K562 treated with DMSO at 1 percent for 24 hours (cell line): ENCODE results near the gene AQP2. TPM values are rescaled to one million over a fixed set of nuclear protein-coding genes. Genes with fewer than 3 reads are reported as not detected.

Experiments
- total RNA-seq: library from RNA; unstranded; fragments of 300-600 nt; gene quantifications from 2 replicates; pipeline ENCODE4 v1.2.3, GENCODE V29; 2022; ENCODE audit warnings: low read depth; ENCODE audit not compliant: insufficient read depth

AQP2 gene
- total RNA-seq = not detected in 2 replicates

GRCh38 chr12:49950273-49951251 is at the start of gene AQP2:
AQP2 (plus strand) TSS chr12:49950737; CDS start chr12:49950831, 94 bp downstream.

GRCh38 chr12:49903700-49904423 is 46.7 kb upstream of the AQP2 start, which contains the start of gene FAIM2:
FAIM2 (minus strand) TSS chr12:49903900; CDS start chr12:49903792, 108 bp downstream.

GRCh38 chr12:49961111-49961922 is 10.8 kb downstream of the AQP2 start, which contains the start of gene AQP5:
AQP5 (plus strand) TSS chr12:49961872; CDS start chr12:49962018, 146 bp downstream.

GRCh38 chr12:49972641-49973360 is 22.3 kb downstream of the AQP2 start, which contains the start of gene AQP6:
AQP6 (plus strand) TSS chr12:49972947; CDS start chr12:49973174, 227 bp downstream.

Other genes with a start within 250 kb of the AQP2 start
- 11.3 and 12.1 TPM in 2 replicates for gene FMNL3, start 243.3 kb upstream of the AQP2 start, total RNA-seq
- gene TMBIM6, start 209.2 kb upstream of the AQP2 start, total RNA-seq = 363 and 368 TPM in 2 replicates
- 20.8 and 21.1 TPM in 2 replicates for gene NCKAP5L, start 122.3 kb upstream of the AQP2 start, total RNA-seq
- 7.1 and 8.0 TPM in 2 replicates for gene BCDIN3D, start 107.6 kb upstream of the AQP2 start, total RNA-seq
- 0.15 and 0.16 TPM in 2 replicates for gene FAIM2, start 46.8 kb upstream of the AQP2 start, total RNA-seq
- not detected in 2 replicates for gene AQP5, start 11.1 kb downstream of the AQP2 start, total RNA-seq
- gene AQP6, start 22.2 kb downstream of the AQP2 start, total RNA-seq = 0.41 TPM in 1 of 2 replicates, not detected in the other
- 74.2 and 79.0 TPM in 2 replicates for gene RACGAP1, start 74.8 kb downstream of the AQP2 start, total RNA-seq
- gene ASIC1, start 106.9 kb downstream of the AQP2 start, total RNA-seq = 1.00 and 1.5 TPM in 2 replicates
- gene SMARCD1, start 134.6 kb downstream of the AQP2 start, total RNA-seq = 72.7 and 74.2 TPM in 2 replicates
- gene GPD1, start 153.3 kb downstream of the AQP2 start, total RNA-seq = 0.23 TPM in 1 of 2 replicates, not detected in the other
- gene COX14, start 161.5 kb downstream of the AQP2 start, total RNA-seq = 52.5 and 65.7 TPM in 2 replicates
- 21.7 and 25.7 TPM in 2 replicates for gene CERS5, start 216.6 kb downstream of the AQP2 start, total RNA-seq